ENCODE measurements around the gene ASCL5. TPM values are rescaled to one million over a fixed set of nuclear protein-coding genes. Genes with fewer than 3 reads are reported as not detected.

Gene ASCL5
- total and polyA plus RNA-seq, 2 of the 13 experiments (the other 11 are each of a cell fraction or from before 2014, with no cell fraction given) = not detected

GRCh38 chr1:201170533-201171062 is 43.6 kb upstream of the ASCL5 start (continued):
- TF ChIP-seq ZSCAN22 (CRISPR knock-in tag; IDR thresholded peaks at IDR 0.05) (0 out of 2 replicates have a peak, but pooled peaks have one; percentile 42), BCL3 (CRISPR knock-in tag; IDR thresholded peaks at IDR 0.05) (no peak), ZNF235 (CRISPR knock-in tag; IDR thresholded peaks at IDR 0.05; ENCODE audit: borderline replicate concordance) (no peak), ZNF292 (CRISPR knock-in tag; IDR thresholded peaks at IDR 0.05; ENCODE audit: borderline replicate concordance, low read depth) (peak; percentile 90; the same call in 1 of the 2 replicates), MZF1 (CRISPR knock-in tag; IDR thresholded peaks at IDR 0.05; ENCODE audit: borderline replicate concordance) (no peak), KIAA2018 (CRISPR knock-in tag; IDR thresholded peaks at IDR 0.05; ENCODE audit: borderline replicate concordance) (no peak), RELA (CRISPR knock-in tag; IDR thresholded peaks at IDR 0.05) (no peak; the same call in 1 of the 2 replicates), MAFF (IDR thresholded peaks at IDR 0.05; ENCODE audit: low read depth, low read length) (no peak), ZNF792 (CRISPR knock-in tag; IDR thresholded peaks at IDR 0.05) (peak; percentile 80), KDM5A (IDR thresholded peaks at IDR 0.05; ENCODE audit: borderline replicate concordance, low read length) (no peak), ZNF136 (CRISPR knock-in tag; IDR thresholded peaks at IDR 0.05; ENCODE audit: low read depth) (peak; percentile 10; the same call in 1 of the 2 replicates), HMGXB4 (CRISPR knock-in tag; IDR thresholded peaks at IDR 0.05; ENCODE audit: borderline replicate concordance in 1 of 2, low read depth in 1 of 2) (no peak; a peak in 1 of 4 replicates), ZBTB3 (CRISPR knock-in tag; IDR thresholded peaks at IDR 0.05; ENCODE audit: borderline replicate concordance, low read depth) (no peak), NPAS2 (CRISPR knock-in tag; IDR thresholded peaks at IDR 0.05; ENCODE audit: borderline replicate concordance) (no peak), ZBTB8A (CRISPR knock-in tag; IDR thresholded peaks at IDR 0.05; ENCODE audit: borderline replicate concordance, low read depth) (peak; percentile 58; the same call in 1 of the 2 replicates), FOXJ3 (CRISPR knock-in tag; IDR thresholded peaks at IDR 0.05; ENCODE audit: borderline replicate concordance) (peak; percentile 82; the same call in 1 of the 2 replicates), ZBTB7A (CRISPR knock-in tag; IDR thresholded peaks at IDR 0.05) (no peak; the same call in 1 of the 2 replicates), ZNF644 (CRISPR knock-in tag; IDR thresholded peaks at IDR 0.05; ENCODE audit: low read depth) (peak; percentile 55; the same call in 1 of the 2 replicates)
